RPMI8226 (cell line): Measurements from ENCODE around the gene ABTB2.

Source experiments
- DNase-seq: peaks from one replicate; pipeline ENCODE4 v3.0.0-alpha.2; 2015

ABTB2 gene

GRCh38 chr11:34311126-34311525 lies 46.7 kb downstream of the ABTB2 start:
- no peak for DNase-seq

- no peak for DNase-seq
Measured at GRCh38 chr11:34309965-34310364, 47.8 kb downstream of the ABTB2 start.

- no peak for DNase-seq
Measured at GRCh38 chr11:34308913-34309585, 48.8 kb downstream of the ABTB2 start.

- peak; percentile 8 for DNase-seq
Measured at GRCh38 chr11:34308049-34308912, 49.5 kb downstream of the ABTB2 start.

GRCh38 chr11:34305780-34306179 lies 52.0 kb downstream of the ABTB2 start:
- DNase-seq: no peak

GRCh38 chr11:34305193-34305592 lies 52.6 kb downstream of the ABTB2 start:
- DNase-seq: no peak

- DNase-seq: no peak
Measured at GRCh38 chr11:34303028-34303570, 54.7 kb downstream of the ABTB2 start.

- DNase-seq: no peak
Measured at GRCh38 chr11:34302046-34302921, 55.5 kb downstream of the ABTB2 start.

- DNase-seq: no peak
Measured at GRCh38 chr11:34300926-34301295, 56.9 kb downstream of the ABTB2 start.

- DNase-seq: no peak
Measured at GRCh38 chr11:34300026-34300925, 57.5 kb downstream of the ABTB2 start.

GRCh38 chr11:34299284-34299972 lies 58.4 kb downstream of the ABTB2 start:
- DNase-seq: no peak

- no peak for DNase-seq
Measured at GRCh38 chr11:34298871-34299270, 58.9 kb downstream of the ABTB2 start.

GRCh38 chr11:34296412-34296811 lies 61.4 kb downstream of the ABTB2 start:
- DNase-seq: no peak

GRCh38 chr11:34292546-34292945 lies 65.3 kb downstream of the ABTB2 start:
- no peak for DNase-seq

- no peak for DNase-seq
Measured at GRCh38 chr11:34292111-34292510, 65.7 kb downstream of the ABTB2 start.

- no peak for DNase-seq
Measured at GRCh38 chr11:34290926-34291325, 66.9 kb downstream of the ABTB2 start.

GRCh38 chr11:34288492-34288891 lies 69.3 kb downstream of the ABTB2 start:
- no peak for DNase-seq

GRCh38 chr11:34284811-34285481 lies 72.9 kb downstream of the ABTB2 start:
- no peak for DNase-seq

- no peak for DNase-seq
Measured at GRCh38 chr11:34284156-34284555, 73.7 kb downstream of the ABTB2 start.

GRCh38 chr11:34280945-34281872 lies 76.6 kb downstream of the ABTB2 start:
- DNase-seq: no peak
